HepG2 (cell line): ENCODE measurements around the gene MIEF1. TPM values are rescaled to one million over a fixed set of nuclear protein-coding genes. Genes with fewer than 3 reads are reported as not detected.

Experiments
- ARNTL ChIP-seq: sonication (generic); formaldehyde crosslinking; IDR thresholded peaks from 2 replicates; pipeline ENCODE4 v1.4.0; 2020; ENCODE audit warnings: mild to moderate bottlenecking, missing genetic modification reagents
- MAFG ChIP-seq: sonication (generic); formaldehyde crosslinking; IDR thresholded peaks from 2 replicates; pipeline ENCODE4 v1.5.1; 2020; ENCODE audit warnings: mild to moderate bottlenecking, missing genetic modification reagents
- NFKBIZ ChIP-seq: IDR thresholded peaks from 2 replicates; pipeline ENCODE4 v1.6.1; 2018; ENCODE audit warnings: missing genetic modification reagents, missing compliant biosample characterization
- NR2F2 ChIP-seq: IDR thresholded peaks from 2 replicates; pipeline ENCODE4 v1.6.1; 2012; ENCODE audit warnings: low read depth, inconsistent platforms, borderline replicate concordance
- SMYD3 ChIP-seq: sonication (generic); formaldehyde crosslinking; IDR thresholded peaks from 2 replicates; pipeline ENCODE4 v1.8.1; 2023; ENCODE audit warnings: mild to moderate bottlenecking, missing genetic modification reagents
- TBP ChIP-seq: sonication (generic); formaldehyde crosslinking; IDR thresholded peaks from 2 replicates; pipeline ENCODE4 v1.5.0; 2020; ENCODE audit warnings: missing genetic modification reagents
- TP53 ChIP-seq: sonication (generic); formaldehyde crosslinking; conservative IDR thresholded peaks from 2 replicates; pipeline ENCODE4 v1.4.0; 2020; ENCODE audit warnings: missing genetic modification reagents
- ZNF274 ChIP-seq: sonication (generic); formaldehyde crosslinking; IDR thresholded peaks from 2 replicates; pipeline ENCODE4 v1.5.1; 2020; ENCODE audit warnings: mild to moderate bottlenecking, missing genetic modification reagents
- ZNF282 ChIP-seq: fragments of 450-650 bp; IDR thresholded peaks from 2 replicates; pipeline ENCODE4 v1.6.1; 2018; ENCODE audit not compliant: partially characterized antibody
- ZNF557 ChIP-seq: sonication (generic); formaldehyde crosslinking; IDR thresholded peaks from 2 replicates; pipeline ENCODE4 v1.4.0; 2020; ENCODE audit warnings: missing genetic modification reagents
- ZNF772 ChIP-seq: sonication (generic); formaldehyde crosslinking; IDR thresholded peaks from 2 replicates; pipeline ENCODE4 v1.5.0; 2020; ENCODE audit warnings: mild to moderate bottlenecking, missing genetic modification reagents
- ZNF839 ChIP-seq: sonication (generic); formaldehyde crosslinking; IDR thresholded peaks from 2 replicates; pipeline ENCODE4 v1.4.0; 2020; ENCODE audit warnings: missing genetic modification reagents, mild to moderate bottlenecking, borderline replicate concordance
- polyA plus RNA-seq, 8 experiments: library from polyadenylated mRNA; depleted of rRNA in 3 of 8; stranded (reverse) in 7 of 8; unstranded in 1 of 8; fragments of >200 nt; fragmentation: Illumina TruSeq in 4 of 8; extraction: Trizol in 4 of 8; gene quantifications; 2 replicates each; pipeline versions ENCODE4 v1.2.1 to v1.2.3, GENCODE V29; 2011 to 2016; ENCODE audit warnings: low read depth in 4 of 8, missing spikeins in 1 of 8, mixed read lengths in 1 of 8; ENCODE audit not compliant: insufficient read depth in 1 of 8
- total RNA-seq, 5 experiments: library from RNA; depleted of rRNA; stranded (reverse); fragments of >200 nt; fragmentation: Illumina TruSeq; extraction: Trizol; gene quantifications; 2 replicates each; pipeline ENCODE4 v1.2.3, GENCODE V29; 2016; ENCODE audit warnings: low read depth in 1 of 5
- TF ChIP-seq, protein P1 (sequence below): sonication (generic); formaldehyde crosslinking; IDR thresholded peaks from 2 replicates; pipeline ENCODE4 v1.4.0; 2020; ENCODE audit warnings: mild to moderate bottlenecking, missing genetic modification reagents
- TF ChIP-seq, protein P2 (sequence below): IDR thresholded peaks from 2 replicates; pipeline ENCODE4 v1.6.1; 2016; ENCODE audit warnings: mild to moderate bottlenecking, missing biosample characterization, missing genetic modification reagents
- TF ChIP-seq, protein P3 (sequence below): sonication (generic); formaldehyde crosslinking; IDR thresholded peaks from 2 replicates; pipeline ENCODE4 v1.4.0; 2020; ENCODE audit warnings: mild to moderate bottlenecking, missing genetic modification reagents
- TF ChIP-seq, protein P4 (sequence below): sonication (generic); formaldehyde crosslinking; IDR thresholded peaks from 2 replicates; pipeline ENCODE4 v1.8.0; 2022; ENCODE audit warnings: mild to moderate bottlenecking, missing genetic modification reagents, moderate library complexity

The MIEF1 gene
- total and polyA plus RNA-seq, 2 of the 13 experiments (the other 11 are each of a cell fraction or from before 2014, with no cell fraction given) = 21.7 to 34.8 TPM

DNA sequence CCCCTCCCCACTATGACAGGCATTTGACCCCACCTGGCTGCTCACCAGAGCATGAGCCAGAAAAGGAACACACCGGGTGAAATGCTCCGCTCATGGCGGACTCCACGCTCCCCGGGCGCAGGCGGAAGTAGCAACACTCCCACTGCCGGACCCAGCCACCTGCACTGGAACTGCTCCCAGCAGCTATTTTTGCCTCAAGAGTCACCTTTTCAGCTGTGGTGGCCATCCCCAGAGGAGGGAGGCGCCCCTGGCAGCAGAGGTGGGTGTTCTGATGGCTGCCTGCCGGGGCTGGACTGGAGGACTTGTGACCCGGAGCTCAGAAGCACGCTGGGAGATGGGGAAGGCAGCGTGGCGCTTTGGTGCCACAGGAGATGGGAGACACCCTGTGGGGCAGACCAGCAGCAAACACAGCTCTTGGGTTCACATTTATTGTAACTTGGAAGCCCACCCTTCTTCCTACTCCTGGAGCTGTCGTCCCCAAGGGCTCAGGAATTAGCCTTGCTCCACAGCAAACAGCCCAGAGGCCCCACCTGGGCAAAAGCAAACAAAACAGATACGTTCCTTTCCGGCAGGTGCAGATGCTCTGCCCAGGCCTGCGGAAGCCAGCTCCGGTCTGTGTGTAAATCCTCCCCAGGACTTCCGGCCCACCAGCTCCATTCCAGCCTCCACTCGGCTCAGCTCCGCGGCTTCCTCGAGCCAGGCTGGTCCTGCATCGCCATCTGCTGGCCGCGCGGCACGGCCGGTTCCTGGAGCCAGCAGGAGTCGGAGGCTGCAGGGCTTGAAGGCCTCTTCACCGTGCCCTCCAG lies 26.8 kb downstream of the MIEF1 start (continued):
- TF ChIP-seq, protein P1, sequence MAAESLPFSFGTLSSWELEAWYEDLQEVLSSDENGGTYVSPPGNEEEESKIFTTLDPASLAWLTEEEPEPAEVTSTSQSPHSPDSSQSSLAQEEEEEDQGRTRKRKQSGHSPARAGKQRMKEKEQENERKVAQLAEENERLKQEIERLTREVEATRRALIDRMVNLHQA = no peak
- TF ChIP-seq ZNF557 (no peak), ZNF839 (CRISPR knock-in tag) (peak; percentile 41; the same call in 1 of the 2 replicates), ZNF772 (CRISPR knock-in tag) (no peak), MAFG (CRISPR knock-in tag) (no peak), SMYD3 (CRISPR knock-in tag) (no peak), NR2F2 (peak; percentile 39; the same call in 1 of the 2 replicates), ZNF274 (CRISPR knock-in tag) (peak; percentile 79; the same call in 1 of the 2 replicates), ARNTL (no peak), NFKBIZ (CRISPR knock-in tag) (no peak), ZNF282 (no peak), TP53 (CRISPR knock-in tag) (peak; percentile 66; the same call in 1 of the 2 replicates), TBP (no peak)
- TF ChIP-seq, protein P2, sequence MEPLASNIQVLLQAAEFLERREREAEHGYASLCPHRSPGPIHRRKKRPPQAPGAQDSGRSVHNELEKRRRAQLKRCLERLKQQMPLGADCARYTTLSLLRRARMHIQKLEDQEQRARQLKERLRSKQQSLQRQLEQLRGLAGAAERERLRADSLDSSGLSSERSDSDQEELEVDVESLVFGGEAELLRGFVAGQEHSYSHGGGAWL (CRISPR knock-in tag) = peak; percentile 44; the same call in 1 of the 2 replicates
- TF ChIP-seq, protein P3, sequence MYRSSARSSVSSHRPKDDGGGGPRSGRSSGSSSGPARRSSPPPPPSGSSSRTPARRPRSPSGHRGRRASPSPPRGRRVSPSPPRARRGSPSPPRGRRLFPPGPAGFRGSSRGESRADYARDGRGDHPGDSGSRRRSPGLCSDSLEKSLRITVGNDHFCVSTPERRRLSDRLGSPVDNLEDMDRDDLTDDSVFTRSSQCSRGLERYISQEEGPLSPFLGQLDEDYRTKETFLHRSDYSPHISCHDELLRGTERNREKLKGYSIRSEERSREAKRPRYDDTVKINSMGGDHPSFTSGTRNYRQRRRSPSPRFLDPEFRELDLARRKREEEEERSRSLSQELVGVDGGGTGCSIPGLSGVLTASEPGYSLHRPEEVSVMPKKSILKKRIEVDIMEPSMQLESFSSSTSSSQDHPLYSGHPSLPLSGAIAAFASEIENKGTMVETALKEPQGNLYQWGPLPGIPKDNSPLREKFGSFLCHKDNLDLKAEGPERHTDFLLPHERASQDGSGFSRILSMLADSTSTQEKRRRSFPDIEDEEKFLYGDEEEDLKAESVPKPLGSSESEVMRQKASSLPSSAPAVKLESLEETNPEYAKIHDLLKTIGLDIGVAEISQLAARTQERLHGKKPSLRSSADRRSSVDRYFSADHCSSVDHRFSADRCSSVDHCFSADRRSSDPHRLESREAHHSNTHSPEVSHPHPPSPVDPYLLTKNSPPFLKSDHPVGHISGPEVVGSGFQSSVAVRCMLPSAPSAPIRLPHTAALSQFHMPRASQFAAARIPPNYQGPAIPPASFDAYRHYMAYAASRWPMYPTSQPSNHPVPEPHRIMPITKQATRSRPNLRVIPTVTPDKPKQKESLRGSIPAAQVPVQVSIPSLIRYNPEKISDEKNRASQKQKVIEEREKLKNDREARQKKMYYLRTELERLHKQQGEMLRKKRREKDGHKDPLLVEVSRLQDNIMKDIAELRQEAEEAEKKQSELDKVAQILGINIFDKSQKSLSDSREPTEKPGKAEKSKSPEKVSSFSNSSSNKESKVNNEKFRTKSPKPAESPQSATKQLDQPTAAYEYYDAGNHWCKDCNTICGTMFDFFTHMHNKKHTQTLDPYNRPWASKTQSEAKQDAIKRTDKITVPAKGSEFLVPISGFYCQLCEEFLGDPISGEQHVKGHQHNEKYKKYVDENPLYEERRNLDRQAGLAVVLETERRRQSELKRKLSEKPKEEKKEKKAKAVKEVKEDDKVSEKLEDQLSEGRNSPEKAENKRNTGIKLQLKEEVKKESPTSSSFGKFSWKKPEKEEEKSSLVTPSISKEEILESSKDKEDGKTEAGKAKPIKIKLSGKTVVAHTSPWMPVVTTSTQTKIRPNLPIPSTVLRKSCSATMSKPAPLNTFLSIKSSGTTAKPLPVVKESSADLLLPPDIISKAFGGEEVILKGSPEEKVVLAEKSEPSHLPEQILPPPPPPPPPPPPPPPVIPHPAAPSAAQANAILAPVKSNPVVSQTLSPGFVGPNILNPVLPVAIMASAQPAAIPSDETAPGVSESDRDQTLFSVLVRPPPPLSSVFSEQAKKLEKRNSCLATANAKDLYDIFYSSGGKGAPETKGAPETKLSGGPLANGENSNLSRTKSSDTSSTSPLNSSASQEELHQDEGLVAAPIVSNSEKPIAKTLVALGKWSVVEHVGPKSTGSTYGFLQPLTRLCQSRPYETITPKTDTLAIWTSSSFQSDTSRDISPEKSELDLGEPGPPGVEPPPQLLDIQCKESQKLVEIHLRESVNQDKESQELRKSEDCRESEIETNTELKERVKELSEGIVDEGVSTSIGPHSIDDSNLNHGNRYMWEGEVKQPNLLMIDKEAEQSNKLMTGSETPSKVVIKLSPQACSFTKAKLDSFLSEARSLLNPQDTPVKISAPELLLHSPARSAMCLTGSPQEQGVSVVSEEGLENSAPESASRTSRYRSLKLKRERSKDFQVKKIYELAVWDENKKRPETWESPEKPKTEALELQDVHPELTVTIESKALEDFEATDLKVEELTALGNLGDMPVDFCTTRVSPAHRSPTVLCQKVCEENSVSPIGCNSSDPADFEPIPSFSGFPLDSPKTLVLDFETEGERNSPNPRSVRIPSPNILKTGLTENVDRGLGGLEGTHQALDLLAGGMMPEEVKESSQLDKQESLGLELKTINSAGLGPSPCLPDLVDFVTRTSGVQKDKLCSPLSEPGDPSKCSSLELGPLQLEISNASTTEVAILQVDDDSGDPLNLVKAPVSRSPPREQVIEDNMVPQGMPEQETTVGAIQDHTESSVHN (CRISPR knock-in tag) = no peak
- TF ChIP-seq, protein P4, sequence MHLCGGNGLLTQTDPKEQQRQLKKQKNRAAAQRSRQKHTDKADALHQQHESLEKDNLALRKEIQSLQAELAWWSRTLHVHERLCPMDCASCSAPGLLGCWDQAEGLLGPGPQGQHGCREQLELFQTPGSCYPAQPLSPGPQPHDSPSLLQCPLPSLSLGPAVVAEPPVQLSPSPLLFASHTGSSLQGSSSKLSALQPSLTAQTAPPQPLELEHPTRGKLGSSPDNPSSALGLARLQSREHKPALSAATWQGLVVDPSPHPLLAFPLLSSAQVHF = no peak
